ENCODE data around the gene RASAL1.

The RASAL1 gene

GRCh38 chr12:113054948-113055486, 80.5 kb downstream of the RASAL1 start (continued):
- no peak for TF ChIP-seq ZNF223 (tag by site-specific recombination; IDR thresholded peaks at IDR 0.05)
- no peak for TF ChIP-seq GLIS1 (tag by site-specific recombination; IDR thresholded peaks at IDR 0.05)

GRCh38 chr12:113052326-113052725, 83.2 kb downstream of the RASAL1 start:
- no peak overlapping the region for H3K4me3 ChIP-seq (ENCODE audit: low read depth, low read length)
- POLR2A ChIA-PET, result no interaction called here
- no peaks in the 10 kb centered on the region for H3K36me3 ChIP-seq (ENCODE audit: control insufficient read depth in 2 of 2, insufficient read depth in 1 of 2, low read length in 2 of 2)
- no peak for TF ChIP-seq RBAK (tag by site-specific recombination; IDR thresholded peaks at IDR 0.05)
- H3K9me3 ChIP-seq (ENCODE audit: control insufficient read depth, insufficient read depth, low read depth, low read length), result no peaks in the 10 kb centered on the region
- CTCF ChIA-PET, result no interaction called here
- no peak overlapping the region for H3K27ac ChIP-seq (ENCODE audit: extremely low read depth, low read depth, low read length)
- H3K4me1 ChIP-seq (ENCODE audit: control insufficient read depth, insufficient read depth, low read length), result no peaks in the 10 kb centered on the region

GRCh38 chr12:113051759-113052158, 83.8 kb downstream of the RASAL1 start:
- Histone ChIP-seq H3K4me1 (ENCODE audit: control insufficient read depth, insufficient read depth, low read length) (no peaks in the 10 kb centered on the region), H3K36me3 (ENCODE audit: control insufficient read depth in 2 of 2, insufficient read depth in 1 of 2, low read length in 2 of 2) (no peaks in the 10 kb centered on the region), H3K4me3 (ENCODE audit: low read depth, low read length) (no peak overlapping the region), H3K27ac (ENCODE audit: extremely low read depth, low read depth, low read length) (no peak overlapping the region), H3K9me3 (ENCODE audit: control insufficient read depth, insufficient read depth, low read depth, low read length) (no peaks in the 10 kb centered on the region)
- ChIA-PET POLR2A (no interaction called here), CTCF (interaction anchor here (0.7 kb wide), 1 partner anchor 110 kb away, joined by 8 read pairs; no protein-coding TSS in a partner anchor)
- no peak for TF ChIP-seq ZNF391 (tag by site-specific recombination; IDR thresholded peaks at IDR 0.05; ENCODE audit: borderline replicate concordance, low read depth)
- TF ChIP-seq ZNF843 (tag by site-specific recombination; IDR thresholded peaks at IDR 0.05), result no peak
- TF ChIP-seq, protein P1, sequence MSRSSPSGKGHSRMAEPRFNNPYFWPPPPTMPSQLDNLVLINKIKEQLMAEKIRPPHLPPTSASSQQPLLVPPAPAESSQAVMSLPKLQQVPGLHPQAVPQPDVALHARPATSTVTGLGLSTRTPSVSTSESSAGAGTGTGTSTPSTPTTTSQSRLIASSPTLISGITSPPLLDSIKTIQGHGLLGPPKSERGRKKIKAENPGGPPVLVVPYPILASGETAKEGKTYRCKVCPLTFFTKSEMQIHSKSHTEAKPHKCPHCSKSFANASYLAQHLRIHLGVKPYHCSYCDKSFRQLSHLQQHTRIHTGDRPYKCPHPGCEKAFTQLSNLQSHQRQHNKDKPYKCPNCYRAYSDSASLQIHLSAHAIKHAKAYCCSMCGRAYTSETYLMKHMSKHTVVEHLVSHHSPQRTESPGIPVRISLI (tag by site-specific recombination; IDR thresholded peaks at IDR 0.05), result no peak
- no peak for TF ChIP-seq ZNF529 (tag by site-specific recombination; IDR thresholded peaks at IDR 0.05; ENCODE audit: insufficient replicate concordance)
- no peak for TF ChIP-seq GLIS1 (tag by site-specific recombination; IDR thresholded peaks at IDR 0.05)
- TF ChIP-seq, protein P2, sequence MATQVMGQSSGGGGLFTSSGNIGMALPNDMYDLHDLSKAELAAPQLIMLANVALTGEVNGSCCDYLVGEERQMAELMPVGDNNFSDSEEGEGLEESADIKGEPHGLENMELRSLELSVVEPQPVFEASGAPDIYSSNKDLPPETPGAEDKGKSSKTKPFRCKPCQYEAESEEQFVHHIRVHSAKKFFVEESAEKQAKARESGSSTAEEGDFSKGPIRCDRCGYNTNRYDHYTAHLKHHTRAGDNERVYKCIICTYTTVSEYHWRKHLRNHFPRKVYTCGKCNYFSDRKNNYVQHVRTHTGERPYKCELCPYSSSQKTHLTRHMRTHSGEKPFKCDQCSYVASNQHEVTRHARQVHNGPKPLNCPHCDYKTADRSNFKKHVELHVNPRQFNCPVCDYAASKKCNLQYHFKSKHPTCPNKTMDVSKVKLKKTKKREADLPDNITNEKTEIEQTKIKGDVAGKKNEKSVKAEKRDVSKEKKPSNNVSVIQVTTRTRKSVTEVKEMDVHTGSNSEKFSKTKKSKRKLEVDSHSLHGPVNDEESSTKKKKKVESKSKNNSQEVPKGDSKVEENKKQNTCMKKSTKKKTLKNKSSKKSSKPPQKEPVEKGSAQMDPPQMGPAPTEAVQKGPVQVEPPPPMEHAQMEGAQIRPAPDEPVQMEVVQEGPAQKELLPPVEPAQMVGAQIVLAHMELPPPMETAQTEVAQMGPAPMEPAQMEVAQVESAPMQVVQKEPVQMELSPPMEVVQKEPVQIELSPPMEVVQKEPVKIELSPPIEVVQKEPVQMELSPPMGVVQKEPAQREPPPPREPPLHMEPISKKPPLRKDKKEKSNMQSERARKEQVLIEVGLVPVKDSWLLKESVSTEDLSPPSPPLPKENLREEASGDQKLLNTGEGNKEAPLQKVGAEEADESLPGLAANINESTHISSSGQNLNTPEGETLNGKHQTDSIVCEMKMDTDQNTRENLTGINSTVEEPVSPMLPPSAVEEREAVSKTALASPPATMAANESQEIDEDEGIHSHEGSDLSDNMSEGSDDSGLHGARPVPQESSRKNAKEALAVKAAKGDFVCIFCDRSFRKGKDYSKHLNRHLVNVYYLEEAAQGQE (tag by site-specific recombination; IDR thresholded peaks at IDR 0.05), result no peak
- TF ChIP-seq HOXC10 (CRISPR knock-in tag; IDR thresholded peaks at IDR 0.05), result no peak
- TF ChIP-seq ZNF473 (tag by site-specific recombination; IDR thresholded peaks at IDR 0.05), result no peak
- TF ChIP-seq PRDM2 (tag by site-specific recombination; IDR thresholded peaks at IDR 0.05; ENCODE audit: borderline replicate concordance), result no peak
- no peak for TF ChIP-seq ZIC2 (tag by site-specific recombination; IDR thresholded peaks at IDR 0.05)
- no peak for TF ChIP-seq ZNF138 (tag by site-specific recombination; IDR thresholded peaks at IDR 0.05; ENCODE audit: borderline replicate concordance)
- TF ChIP-seq ZNF114 (tag by site-specific recombination; IDR thresholded peaks at IDR 0.05), result no peak
- no peak for TF ChIP-seq ZNF596 (tag by site-specific recombination; IDR thresholded peaks at IDR 0.05)
- no peak for TF ChIP-seq ZNF670 (tag by site-specific recombination; IDR thresholded peaks at IDR 0.05; ENCODE audit: low read depth)
- no peak for TF ChIP-seq ZBTB7A (tag by site-specific recombination; IDR thresholded peaks at IDR 0.05; ENCODE audit: low read depth)
- TF ChIP-seq, protein P3, sequence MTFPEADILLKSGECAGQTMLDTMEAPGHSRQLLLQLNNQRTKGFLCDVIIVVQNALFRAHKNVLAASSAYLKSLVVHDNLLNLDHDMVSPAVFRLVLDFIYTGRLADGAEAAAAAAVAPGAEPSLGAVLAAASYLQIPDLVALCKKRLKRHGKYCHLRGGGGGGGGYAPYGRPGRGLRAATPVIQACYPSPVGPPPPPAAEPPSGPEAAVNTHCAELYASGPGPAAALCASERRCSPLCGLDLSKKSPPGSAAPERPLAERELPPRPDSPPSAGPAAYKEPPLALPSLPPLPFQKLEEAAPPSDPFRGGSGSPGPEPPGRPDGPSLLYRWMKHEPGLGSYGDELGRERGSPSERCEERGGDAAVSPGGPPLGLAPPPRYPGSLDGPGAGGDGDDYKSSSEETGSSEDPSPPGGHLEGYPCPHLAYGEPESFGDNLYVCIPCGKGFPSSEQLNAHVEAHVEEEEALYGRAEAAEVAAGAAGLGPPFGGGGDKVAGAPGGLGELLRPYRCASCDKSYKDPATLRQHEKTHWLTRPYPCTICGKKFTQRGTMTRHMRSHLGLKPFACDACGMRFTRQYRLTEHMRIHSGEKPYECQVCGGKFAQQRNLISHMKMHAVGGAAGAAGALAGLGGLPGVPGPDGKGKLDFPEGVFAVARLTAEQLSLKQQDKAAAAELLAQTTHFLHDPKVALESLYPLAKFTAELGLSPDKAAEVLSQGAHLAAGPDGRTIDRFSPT (tag by site-specific recombination; IDR thresholded peaks at IDR 0.05), result no peak
- no peak for TF ChIP-seq ZNF629 (tag by site-specific recombination; IDR thresholded peaks at IDR 0.05)
